ENCODE data around the gene ZNF837. TPM values are rescaled to one million over a fixed set of nuclear protein-coding genes. Genes with fewer than 3 reads are reported as not detected.

The ZNF837 gene
- polyA plus RNA-seq, 2 of the 4 experiments (the other 2 are of a cell fraction), result 0.74 to 1.0 TPM

DNA sequence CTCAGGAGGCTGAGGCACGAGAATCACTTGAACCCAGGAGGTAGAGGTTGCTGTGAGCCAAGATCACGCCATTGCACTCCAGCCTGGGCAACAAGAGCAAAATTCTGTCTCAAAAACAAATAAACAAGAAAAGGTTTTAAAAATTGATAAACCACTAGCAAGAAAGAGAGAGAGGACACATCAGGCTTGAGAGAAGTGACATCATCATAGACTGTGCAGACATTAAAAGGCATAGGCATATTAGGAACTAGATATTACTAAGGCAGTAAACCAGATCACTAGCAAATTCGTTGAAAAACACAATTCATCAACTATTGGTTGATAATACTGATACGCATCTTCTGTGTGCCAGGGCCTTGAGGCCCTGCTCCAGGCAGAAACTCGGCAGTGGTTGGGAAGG is 35.3 kb downstream of the ZNF837 start:
- ChIA-PET CTCF (interaction anchor here (1.6 to 2.4 kb wide), 2 partner anchors 9 to 10 kb away, joined by 4 to 6 read pairs; no protein-coding TSS in a partner anchor), POLR2A (interaction anchor here (4.4 kb wide), 1 partner anchor 17 kb away, joined by 33 read pairs; the partner anchor contains the start of gene ZNF497)
- FAIRE-seq (peak; percentile 13), ATAC-seq (no peak), DNase-seq (ENCODE audit: low read depth in 1 of 2, low spot score in 1 of 2) (no peak)
- H3K27ac ChIP-seq, result no peak overlapping the region
- WGBS (ENCODE audit: missing lambda C conversion rate), result 68% methylated on average over 5 of the region's 5 CpGs
- TF ChIP-seq ZSCAN20 (CRISPR knock-in tag; IDR thresholded peaks at IDR 0.05), result no peak
- no peak for TF ChIP-seq RAD21 (conservative IDR thresholded peaks at IDR 0.05 in 1 of 2, IDR thresholded peaks at IDR 0.05 in 1 of 2)
- TF ChIP-seq MYC (IDR thresholded peaks at IDR 0.05; ENCODE audit: borderline replicate concordance, low read length), result no peak
- TF ChIP-seq KDM5A (IDR thresholded peaks at IDR 0.05), result no peak
- TF ChIP-seq CBX2 (IDR thresholded peaks at IDR 0.05; ENCODE audit: borderline replicate concordance, low read depth), result no peak
- no peak for TF ChIP-seq CEBPB (IDR thresholded peaks at IDR 0.05)
- TF ChIP-seq FOXS1 (CRISPR knock-in tag; IDR thresholded peaks at IDR 0.05), result no peak
- H3K4me1 ChIP-seq, result 0 out of 3 replicates have a peak, but pooled peaks cover 8% of the 10 kb centered on the region
- peaks cover 38% of the 10 kb centered on the region for H3K9me3 ChIP-seq
- H3K4me3 ChIP-seq, result no peak overlapping the region
- H3K4me2 ChIP-seq, result no peak overlapping the region

GRCh38 chr19:58338825-58339558 is 41.8 kb downstream of the ZNF837 start:
- H3K4me2 ChIP-seq, result no peak overlapping the region
- POLR2A ChIA-PET, result no interaction called here
- ATAC-seq (no peak; a peak in 1 of 6 replicates), FAIRE-seq (no peak), DNase-seq (ENCODE audit: low read depth in 1 of 2, low spot score in 1 of 2) (no peak)
- H3K4me3 ChIP-seq, result no peak overlapping the region
- H3K27ac ChIP-seq, result no peak overlapping the region
- no peaks in the 10 kb centered on the region for H3K4me1 ChIP-seq
- TF ChIP-seq ZSCAN20 (CRISPR knock-in tag; IDR thresholded peaks at IDR 0.05) (no peak), NR3C1 (IDR thresholded peaks at IDR 0.05) (no peak), EHF (CRISPR knock-in tag; IDR thresholded peaks at IDR 0.05) (no peak), TP53 (CRISPR knock-in tag; IDR thresholded peaks at IDR 0.05) (no peak), ZFP36 (IDR thresholded peaks at IDR 0.05; ENCODE audit: borderline replicate concordance, partially characterized antibody) (no peak), RFX5 (IDR thresholded peaks at IDR 0.05) (no peak), JUNB (IDR thresholded peaks at IDR 0.05) (no peak), MAFK (IDR thresholded peaks at IDR 0.05; ENCODE audit: partially characterized antibody) (no peak), MYC (IDR thresholded peaks at IDR 0.05; ENCODE audit: borderline replicate concordance, low read length) (no peak)
- TF ChIP-seq, protein P1, sequence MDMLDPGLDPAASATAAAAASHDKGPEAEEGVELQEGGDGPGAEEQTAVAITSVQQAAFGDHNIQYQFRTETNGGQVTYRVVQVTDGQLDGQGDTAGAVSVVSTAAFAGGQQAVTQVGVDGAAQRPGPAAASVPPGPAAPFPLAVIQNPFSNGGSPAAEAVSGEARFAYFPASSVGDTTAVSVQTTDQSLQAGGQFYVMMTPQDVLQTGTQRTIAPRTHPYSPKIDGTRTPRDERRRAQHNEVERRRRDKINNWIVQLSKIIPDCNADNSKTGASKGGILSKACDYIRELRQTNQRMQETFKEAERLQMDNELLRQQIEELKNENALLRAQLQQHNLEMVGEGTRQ (IDR thresholded peaks at IDR 0.05), result no peak
- WGBS (ENCODE audit: missing lambda C conversion rate), result 93% methylated on average over 30 of the region's 30 CpGs
- H3K9me3 ChIP-seq, result peaks cover 74% of the 10 kb centered on the region
- CTCF ChIA-PET, result interaction anchor here (0.8 kb wide), 1 partner anchor 122 kb away, joined by 5 read pairs; no protein-coding TSS in a partner anchor

GRCh38 chr19:58338336-58338735 is 42.5 kb downstream of the ZNF837 start:
- no peak overlapping the region for H3K4me2 ChIP-seq
- ATAC-seq, result no peak; a peak in 1 of 6 replicates

GRCh38 chr19:58336820-58337219 is 44.0 kb downstream of the ZNF837 start:
- POLR2A ChIA-PET, result interaction anchor here (1.8 kb wide), 1 partner anchor 26 kb away, joined by 5 read pairs; the partner anchor contains the start of gene ZNF497
- CTCF ChIA-PET, result interaction anchor here (1.7 kb wide), 1 partner anchor 18 kb away, joined by 4 read pairs; no protein-coding TSS in a partner anchor
- Histone ChIP-seq H3K27ac (no peak overlapping the region), H3K9me3 (peaks cover 72% of the 10 kb centered on the region), H3K4me2 (no peak overlapping the region), H3K4me1 (no peaks in the 10 kb centered on the region), H3K4me3 (no peak overlapping the region)
- ATAC-seq (no peak), DNase-seq (ENCODE audit: low read depth in 1 of 2, low spot score in 1 of 2) (no peak), FAIRE-seq (no peak)
- WGBS (ENCODE audit: missing lambda C conversion rate), result 94% methylated on average over 4 of the region's 4 CpGs
- TF ChIP-seq HES2 (IDR thresholded peaks at IDR 0.05), result no peak

More at GRCh38 chr19:58338336-58338735, 42.5 kb downstream of the ZNF837 start:
- Histone ChIP-seq H3K4me3 (no peak overlapping the region), H3K27ac (no peak overlapping the region), H3K4me1 (no peaks in the 10 kb centered on the region), H3K9me3 (peaks cover 74% of the 10 kb centered on the region)
- ChIA-PET POLR2A (no interaction called here), CTCF (no interaction called here)
- TF ChIP-seq MAZ (IDR thresholded peaks at IDR 0.05; ENCODE audit: borderline replicate concordance, low read depth, low read length) (no peak), HOXA7 (CRISPR knock-in tag; IDR thresholded peaks at IDR 0.05) (no peak), FOSB (CRISPR knock-in tag; IDR thresholded peaks at IDR 0.05) (no peak)
- FAIRE-seq (no peak), DNase-seq (ENCODE audit: low read depth in 1 of 2, low spot score in 1 of 2) (no peak)
- WGBS (ENCODE audit: missing lambda C conversion rate), result 93% methylated on average over 11 of the region's 11 CpGs
